H9 (cell line): ENCODE measurements around the gene GALNT9. TPM values are rescaled to one million over a fixed set of nuclear protein-coding genes. Genes with fewer than 3 reads are reported as not detected.

ENCODE experiments used
- DNase-seq: peaks from one replicate; pipeline ENCODE4 v3.0.0-alpha.2; 2017
- H2AFZ ChIP-seq: one replicate; pipeline ENCODE4 v1.6.1; 2013; ENCODE audit warnings: mild to moderate bottlenecking, low read length, control low read depth, moderate library complexity
- H2AK5ac ChIP-seq: 2 replicates; pipeline ENCODE4 v1.6.1; 2013; ENCODE audit warnings: low read length, control low read depth, mixed read lengths; ENCODE audit not compliant: insufficient read length
- H2BK120ac ChIP-seq: one replicate; pipeline ENCODE4 v1.6.1; 2013; ENCODE audit warnings: low read depth, mild to moderate bottlenecking, low read length, control low read depth, inconsistent platforms; ENCODE audit not compliant: poor library complexity, severe bottlenecking
- H2BK12ac ChIP-seq: 2 replicates; pipeline ENCODE4 v1.6.1; 2013; ENCODE audit warnings: low read length, control low read depth, mixed read lengths, low read depth; ENCODE audit not compliant: insufficient read length
- H2BK15ac ChIP-seq: 2 replicates; pipeline ENCODE4 v1.6.1; 2013; ENCODE audit warnings: low read depth, low read length, control low read depth
- H2BK20ac ChIP-seq: one replicate; pipeline ENCODE4 v1.6.1; 2013; ENCODE audit warnings: low read depth, mild to moderate bottlenecking, low read length, control low read depth, inconsistent platforms; ENCODE audit not compliant: poor library complexity, severe bottlenecking
- H2BK5ac ChIP-seq: 2 replicates; pipeline ENCODE4 v1.6.1; 2013; ENCODE audit warnings: low read length, control low read depth, mixed read lengths; ENCODE audit not compliant: insufficient read length
- H3K14ac ChIP-seq: 2 replicates; pipeline ENCODE4 v1.6.1; 2013; ENCODE audit warnings: low read length, control low read depth; ENCODE audit not compliant: insufficient read depth
- H3K18ac ChIP-seq: 2 replicates; pipeline ENCODE4 v1.6.1; 2013; ENCODE audit warnings: low read depth, mild to moderate bottlenecking, mixed read lengths, low read length, control low read depth; ENCODE audit not compliant: insufficient read length
- H3K23ac ChIP-seq: 2 replicates; pipeline ENCODE4 v1.6.1; 2013; ENCODE audit warnings: low read length, control low read depth, mixed read lengths, low read depth; ENCODE audit not compliant: insufficient read length
- H3K23me2 ChIP-seq: 2 replicates; pipeline ENCODE4 v1.6.1; 2013; ENCODE audit warnings: low read depth, mild to moderate bottlenecking, mixed read lengths, low read length, control low read depth; ENCODE audit not compliant: insufficient read length, poor library complexity, severe bottlenecking
- H3K27ac ChIP-seq: 2 replicates; pipeline ENCODE4 v1.5.1; 2013; ENCODE audit warnings: low read length, control low read depth, mixed read lengths, low read depth; ENCODE audit not compliant: insufficient read length
- H3K27me3 ChIP-seq: 2 replicates; pipeline ENCODE4 v1.6.1; 2013; ENCODE audit warnings: low read length, control low read depth, inconsistent platforms; ENCODE audit not compliant: insufficient read depth
- H3K4ac ChIP-seq: 2 replicates; pipeline ENCODE4 v1.6.1; 2013; ENCODE audit warnings: low read depth, mild to moderate bottlenecking, control low read depth, inconsistent platforms, low read length, moderate library complexity
- H3K4me1 ChIP-seq: 2 replicates; pipeline ENCODE4 v1.6.1; 2013; ENCODE audit warnings: low read length, control low read depth, inconsistent platforms; ENCODE audit not compliant: insufficient read depth
- H3K4me2 ChIP-seq: 2 replicates; pipeline ENCODE4 v1.6.1; 2013; ENCODE audit warnings: low read length, control low read depth, mixed read lengths; ENCODE audit not compliant: insufficient read length, insufficient read depth
- H3K56ac ChIP-seq: 2 replicates; pipeline ENCODE4 v1.6.1; 2013; ENCODE audit warnings: low read depth, mild to moderate bottlenecking, mixed read lengths, low read length, control low read depth; ENCODE audit not compliant: insufficient read length
- H3K79me1 ChIP-seq: 2 replicates; pipeline ENCODE4 v1.6.1; 2013; ENCODE audit warnings: low read depth, mild to moderate bottlenecking, moderate library complexity, low read length, control low read depth, inconsistent platforms; ENCODE audit not compliant: insufficient read depth, poor library complexity, severe bottlenecking
- H3K79me2 ChIP-seq: 2 replicates; pipeline ENCODE4 v1.6.1; 2013; ENCODE audit warnings: low read length, control low read depth, inconsistent platforms; ENCODE audit not compliant: insufficient read depth
- H3K9ac ChIP-seq: 2 replicates; pipeline ENCODE4 v1.6.1; 2013; ENCODE audit warnings: low read length, control low read depth, mixed read lengths; ENCODE audit not compliant: insufficient read length; ENCODE audit errors: extremely low read depth
- H3K9me3 ChIP-seq: one replicate; pipeline ENCODE4 v1.6.1; 2013; ENCODE audit warnings: low read depth, low read length, inconsistent platforms; ENCODE audit not compliant: control insufficient read depth
- H3T11ph ChIP-seq: one replicate; pipeline ENCODE4 v1.6.1; 2013; ENCODE audit warnings: mild to moderate bottlenecking, low read length, control low read depth, inconsistent platforms
- H4K20me1 ChIP-seq: one replicate; pipeline ENCODE4 v1.6.1; 2013; ENCODE audit not compliant: control insufficient read depth, insufficient read length, insufficient read depth
- H4K5ac ChIP-seq: 2 replicates; pipeline ENCODE4 v1.6.1; 2013; ENCODE audit warnings: low read depth, mild to moderate bottlenecking, mixed read lengths, low read length, control low read depth; ENCODE audit not compliant: insufficient read length
- H4K8ac ChIP-seq: replicated peaks from 2 replicates; pipeline ENCODE4 v1.6.1; 2013; ENCODE audit warnings: low read length, control low read depth, mixed read lengths, low read depth; ENCODE audit not compliant: insufficient read length
- H4K91ac ChIP-seq: 2 replicates; pipeline ENCODE4 v1.6.1; 2013; ENCODE audit warnings: low read depth, mild to moderate bottlenecking, moderate library complexity, mixed read lengths, low read length, control low read depth; ENCODE audit not compliant: insufficient read length
- H3K27ac Mint-ChIP-seq, 3 experiments: 2 replicates in 2 of 3; 3 replicates in 1 of 3; pipeline ENCODE4 v1.8.0; 2020 to 2021; ENCODE audit warnings: mixed read lengths in 3 of 3, mild to moderate bottlenecking in 1 of 3, moderate library complexity in 1 of 3
- H3K27me3 Mint-ChIP-seq: 2 replicates; pipeline ENCODE4 v1.8.0; 2021; ENCODE audit warnings: low read depth, mild to moderate bottlenecking, moderate library complexity, mixed read lengths
- H3K36me3 Mint-ChIP-seq, 3 experiments: 2 replicates in 2 of 3; 3 replicates in 1 of 3; pipeline ENCODE4 v1.8.0; 2020 to 2021; ENCODE audit warnings: low read depth in 3 of 3, mixed read lengths in 3 of 3; ENCODE audit not compliant: insufficient read depth in 1 of 3
- H3K4me1 Mint-ChIP-seq, 2 experiments: 2 replicates each; pipeline ENCODE4 v1.8.0; 2020; ENCODE audit warnings: mixed read lengths in 2 of 2
- H3K4me3 Mint-ChIP-seq, 2 experiments: 2 replicates in 1 of 2; 3 replicates in 1 of 2; pipeline ENCODE4 v1.8.0; 2020 to 2021; ENCODE audit warnings: mild to moderate bottlenecking in 2 of 2, mixed read lengths in 2 of 2, moderate library complexity in 1 of 2
- H3K9me3 Mint-ChIP-seq, 2 experiments: 2 replicates in 1 of 2; 3 replicates in 1 of 2; pipeline ENCODE4 v1.8.0; 2020; ENCODE audit warnings: mild to moderate bottlenecking in 2 of 2, mixed read lengths in 2 of 2, moderate library complexity in 1 of 2
- WGBS: extraction: QIAGEN DNeasy Blood & Tissue Kit; methylation state at CpG from one replicate; pipeline ENCODE4 v1.1.7; 2013; ENCODE audit warnings: missing lambda C conversion rate, low lambda C conversion rate, mixed read lengths; ENCODE audit not compliant: insufficient read length; ENCODE audit errors: extremely low coverage; 5-methylcytosine and 5-hydroxymethylcytosine counted together
- total RNA-seq: library from RNA; stranded (reverse); gene quantifications from 2 replicates; pipeline ENCODE4 v1.2.1, GENCODE V29; 2021
- TF ChIP-seq, protein P1 (sequence below): fragments of 200-600 bp; sonication (generic); conservative IDR thresholded peaks from 3 replicates; pipeline ENCODE4 v1.8.0; 2021; ENCODE audit warnings: antibody characterized with exemption, mild to moderate bottlenecking

GALNT9 gene
- total RNA-seq, 1 experiment from 2014 or later: 0.35 TPM

DNA sequence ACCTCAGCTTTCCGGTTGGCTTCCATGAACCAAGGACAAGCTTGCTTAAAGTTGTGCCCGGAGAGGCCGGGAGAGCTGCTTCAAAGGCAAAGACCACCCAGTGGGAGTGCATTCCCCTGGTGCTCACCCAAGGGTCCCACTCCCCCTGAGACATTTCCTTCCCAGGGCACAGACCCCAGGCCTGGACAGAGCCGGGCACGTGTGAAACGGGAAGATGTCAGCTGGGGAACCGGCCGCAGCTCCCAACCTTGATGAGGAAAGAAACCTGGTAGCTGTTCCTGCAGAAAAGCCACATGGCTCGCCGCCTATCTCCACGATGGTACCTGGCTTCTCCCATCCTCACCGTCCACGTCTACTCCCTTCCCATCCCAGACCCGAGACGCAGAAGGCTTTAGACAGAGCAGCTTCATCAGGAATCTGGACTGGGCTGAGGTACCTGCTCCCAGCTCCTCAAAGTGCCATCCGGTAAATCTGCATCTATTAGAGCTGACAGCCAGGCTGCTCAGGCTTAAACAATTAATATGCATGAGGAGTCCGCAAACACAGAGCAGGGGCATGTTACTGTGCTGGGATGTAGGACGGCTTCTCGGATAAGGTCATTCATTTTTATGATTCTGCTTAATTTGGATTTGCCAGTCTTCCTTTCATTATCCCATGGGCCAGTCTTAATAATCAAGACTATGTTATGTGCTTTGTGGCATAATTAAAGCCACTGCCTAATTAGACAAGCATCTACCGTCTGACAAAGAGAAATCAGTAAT is 53.1 kb downstream of the GALNT9 start:
- H3K36me3 Mint-ChIP-seq: no peaks in the 10 kb centered on the region
- no peak overlapping the region for H3K27ac Mint-ChIP-seq
- no peak overlapping the region for H2BK15ac ChIP-seq
- peak overlapping the region in 1 of 2 experiments; percentile 60; a peak in 1 of 5 replicates for H3K4me3 Mint-ChIP-seq
- DNase-seq: no peak
- no peak overlapping the region for H3K4ac ChIP-seq
- peaks cover 25 to 41% of the 10 kb centered on the region in 2 experiments for H3K4me1 Mint-ChIP-seq
- H2BK20ac ChIP-seq: no peak overlapping the region
- no peak overlapping the region for H2AFZ ChIP-seq
- no peaks in the 10 kb centered on the region for H3K9me3 ChIP-seq
- H3K27ac ChIP-seq: no peak overlapping the region
- H3K9me3 Mint-ChIP-seq: no peaks in the 10 kb centered on the region
- no peak overlapping the region for H3K9ac ChIP-seq
- H4K20me1 ChIP-seq: no peaks in the 10 kb centered on the region
- H4K8ac ChIP-seq: no peak overlapping the region
- no peak overlapping the region for H2AK5ac ChIP-seq
- no peak overlapping the region for H2BK120ac ChIP-seq
- H3K27me3 Mint-ChIP-seq: peaks cover 50% of the 10 kb centered on the region
- H3K4me1 ChIP-seq: peaks cover 6% of the 10 kb centered on the region; the same call in 1 of the 2 replicates
- H3K23ac ChIP-seq: no peak overlapping the region
- H3K56ac ChIP-seq: no peak overlapping the region
- H3K23me2 ChIP-seq: no peaks in the 10 kb centered on the region
- no peak overlapping the region for H3K18ac ChIP-seq
- TF ChIP-seq, protein P1, sequence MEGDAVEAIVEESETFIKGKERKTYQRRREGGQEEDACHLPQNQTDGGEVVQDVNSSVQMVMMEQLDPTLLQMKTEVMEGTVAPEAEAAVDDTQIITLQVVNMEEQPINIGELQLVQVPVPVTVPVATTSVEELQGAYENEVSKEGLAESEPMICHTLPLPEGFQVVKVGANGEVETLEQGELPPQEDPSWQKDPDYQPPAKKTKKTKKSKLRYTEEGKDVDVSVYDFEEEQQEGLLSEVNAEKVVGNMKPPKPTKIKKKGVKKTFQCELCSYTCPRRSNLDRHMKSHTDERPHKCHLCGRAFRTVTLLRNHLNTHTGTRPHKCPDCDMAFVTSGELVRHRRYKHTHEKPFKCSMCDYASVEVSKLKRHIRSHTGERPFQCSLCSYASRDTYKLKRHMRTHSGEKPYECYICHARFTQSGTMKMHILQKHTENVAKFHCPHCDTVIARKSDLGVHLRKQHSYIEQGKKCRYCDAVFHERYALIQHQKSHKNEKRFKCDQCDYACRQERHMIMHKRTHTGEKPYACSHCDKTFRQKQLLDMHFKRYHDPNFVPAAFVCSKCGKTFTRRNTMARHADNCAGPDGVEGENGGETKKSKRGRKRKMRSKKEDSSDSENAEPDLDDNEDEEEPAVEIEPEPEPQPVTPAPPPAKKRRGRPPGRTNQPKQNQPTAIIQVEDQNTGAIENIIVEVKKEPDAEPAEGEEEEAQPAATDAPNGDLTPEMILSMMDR: no peak
- H3K14ac ChIP-seq: no peak overlapping the region
- no CpG with 5 or more reads among the region's 20 CpGs for WGBS
- no peak overlapping the region for H3K4me2 ChIP-seq
- H4K91ac ChIP-seq: no peak overlapping the region
- H2BK12ac ChIP-seq: no peak overlapping the region
- H2BK5ac ChIP-seq: no peak overlapping the region
- no peaks in the 10 kb centered on the region for H3K27me3 ChIP-seq
- H4K5ac ChIP-seq: no peak overlapping the region
- no peaks in the 10 kb centered on the region for H3K79me2 ChIP-seq
- no peaks in the 10 kb centered on the region for H3K79me1 ChIP-seq
- no peak overlapping the region for H3T11ph ChIP-seq
